Keratinocyte (primary cell): ENCODE results near the gene HTT-AS. TPM values are rescaled to one million over a fixed set of nuclear protein-coding genes. Genes with fewer than 3 reads are reported as not detected.

Experiments
- DNase-seq: peaks from one replicate; pipeline ENCODE4 v3.0.0-alpha.2; 2011; ENCODE audit warnings: low read depth, missing footprints, low spot score
- FAIRE-seq: peaks from 2 replicates; lab custom pipeline; 2011; peaks lifted over from hg19 to GRCh38; lab: Jason Lieb, UNC
- H2AFZ ChIP-seq: 2 replicates; pipeline ENCODE4 v1.6.0; 2012; ENCODE audit warnings: low read length, control low read depth, inconsistent platforms; ENCODE audit not compliant: control insufficient read depth
- H3K27ac ChIP-seq: 2 replicates; pipeline ENCODE4 v1.5.1; 2011; ENCODE audit warnings: low read length; ENCODE audit not compliant: control insufficient read depth, insufficient read depth
- H3K27me3 ChIP-seq: 3 replicates; pipeline ENCODE4 v1.6.0; 2011; ENCODE audit warnings: low read length; ENCODE audit not compliant: control insufficient read depth, insufficient read depth; ENCODE audit errors: extremely low read depth
- H3K36me3 ChIP-seq, 2 experiments: 2 replicates in 1 of 2; 3 replicates in 1 of 2; pipeline ENCODE4 v1.5.1; 2011; ENCODE audit warnings: low read length in 2 of 2, mild to moderate bottlenecking in 1 of 2; ENCODE audit not compliant: control insufficient read depth in 2 of 2, insufficient read depth in 2 of 2; ENCODE audit errors: extremely low read depth in 1 of 2
- H3K4me1 ChIP-seq: 3 replicates; pipeline ENCODE4 v1.5.1; 2011; ENCODE audit warnings: low read length; ENCODE audit not compliant: control insufficient read depth, insufficient read depth; ENCODE audit errors: extremely low read depth
- H3K4me2 ChIP-seq: 3 replicates; pipeline ENCODE4 v1.6.0; 2011; ENCODE audit warnings: low read depth, low read length; ENCODE audit not compliant: control insufficient read depth, insufficient read depth; ENCODE audit errors: extremely low read depth
- H3K4me3 ChIP-seq, 3 experiments: fragments of 200-600 bp in 1 of 3; sonication (generic) in 1 of 3; 2 replicates in 2 of 3; 3 replicates in 1 of 3; pipeline ENCODE4 v1.5.1; 2011 to 2016; ENCODE audit warnings: low read length in 3 of 3, mild to moderate bottlenecking in 3 of 3, control low read depth in 2 of 3, inconsistent platforms in 1 of 3, low read depth in 1 of 3, mixed read lengths in 1 of 3, mixed run types in 1 of 3, moderate library complexity in 1 of 3; ENCODE audit not compliant: control insufficient read depth in 2 of 3, insufficient read depth in 2 of 3; ENCODE audit errors: extremely low read depth in 1 of 3
- H3K79me2 ChIP-seq: 2 replicates; pipeline ENCODE4 v1.6.0; 2012; ENCODE audit warnings: low read length; ENCODE audit not compliant: control insufficient read depth, insufficient read depth
- H3K9ac ChIP-seq: 3 replicates; pipeline ENCODE4 v1.6.0; 2011; ENCODE audit warnings: low read length; ENCODE audit not compliant: control insufficient read depth, insufficient read depth; ENCODE audit errors: extremely low read depth
- H3K9me1 ChIP-seq: 3 replicates; pipeline ENCODE4 v1.6.0; 2011; ENCODE audit warnings: low read length; ENCODE audit not compliant: control insufficient read depth, insufficient read depth; ENCODE audit errors: extremely low read depth
- H3K9me3 ChIP-seq: 2 replicates; pipeline ENCODE4 v1.5.1; 2012; ENCODE audit warnings: low read depth, low read length; ENCODE audit not compliant: control insufficient read depth
- H4K20me1 ChIP-seq: 3 replicates; pipeline ENCODE4 v1.6.0; 2011; ENCODE audit warnings: low read length; ENCODE audit not compliant: control insufficient read depth, insufficient read depth; ENCODE audit errors: extremely low read depth
- EZH2 ChIP-seq: IDR thresholded peaks from one replicate; pipeline ENCODE4 v1.6.1; 2012; ENCODE audit warnings: inconsistent platforms, mild to moderate bottlenecking, low read length, moderate library complexity
- dilution Hi-C: fragments of 300-500 bp; cut with MboI; formaldehyde crosslinking; loops from one replicate; pipeline ENCODE4 v1.7.0; 2020; ENCODE audit warnings: low sequenced_read_pairs; ENCODE audit not compliant: extremely low pct_ligation_motif_present
- polyA minus RNA-seq, 3 experiments: library from RNA; depleted of rRNA, polyadenylated mRNA; stranded (reverse); fragments of >200 nt; gene quantifications; 1 replicate in 1 of 3; 2 replicates in 1 of 3; 3 replicates in 1 of 3; pipeline ENCODE4 v1.2.3, GENCODE V29; 2011
- polyA plus RNA-seq, 5 experiments: library from polyadenylated mRNA; depleted of rRNA in 3 of 5; stranded (reverse) in 3 of 5; stranded (forward) in 1 of 5; unstranded in 1 of 5; fragments of >200 nt; gene quantifications; 1 replicate in 1 of 5; 2 replicates in 3 of 5; 3 replicates in 1 of 5; pipeline versions ENCODE4 v1.2.1 to v1.2.3, GENCODE V29; 2011 to 2012; ENCODE audit warnings: missing spikeins in 2 of 5, low read depth in 1 of 5, low replicate concordance in 1 of 5
- TF ChIP-seq, protein P1 (sequence below), 3 experiments: IDR thresholded peaks in 1 of 3; conservative IDR thresholded peaks in 1 of 3; optimal IDR thresholded peaks in 1 of 3; 2 replicates in 2 of 3; 3 replicates in 1 of 3; pipeline versions ENCODE3 to v1.5.1; 2011; ENCODE audit warnings: low read length in 3 of 3, mild to moderate bottlenecking in 3 of 3, moderate library complexity in 2 of 3, control low read depth in 1 of 3, inconsistent platforms in 1 of 3; ENCODE audit not compliant: insufficient read depth in 2 of 3; ENCODE audit errors: extremely low read depth in 1 of 3

Gene HTT-AS
- polyA plus RNA-seq (not detected in 3 replicates), polyA minus RNA-seq (not detected in 3 replicates)
- not detected for polyA plus RNA-seq (2011; ENCODE audit: low read depth)
- polyA plus RNA-seq (2011; cell fraction: cytosol; rRNA removed) = not detected in 2 replicates
- not detected in 2 replicates for polyA plus RNA-seq (2011; cell fraction: nucleus; rRNA removed)
- not detected in 2 replicates for polyA plus RNA-seq (2012; ENCODE audit: low replicate concordance)
- polyA minus RNA-seq (2011; cell fraction: cytosol; rRNA and poly(A)+ RNA removed) = not detected
- polyA minus RNA-seq (2011; cell fraction: nucleus; rRNA and poly(A)+ RNA removed) = not detected in 2 replicates

DNA sequence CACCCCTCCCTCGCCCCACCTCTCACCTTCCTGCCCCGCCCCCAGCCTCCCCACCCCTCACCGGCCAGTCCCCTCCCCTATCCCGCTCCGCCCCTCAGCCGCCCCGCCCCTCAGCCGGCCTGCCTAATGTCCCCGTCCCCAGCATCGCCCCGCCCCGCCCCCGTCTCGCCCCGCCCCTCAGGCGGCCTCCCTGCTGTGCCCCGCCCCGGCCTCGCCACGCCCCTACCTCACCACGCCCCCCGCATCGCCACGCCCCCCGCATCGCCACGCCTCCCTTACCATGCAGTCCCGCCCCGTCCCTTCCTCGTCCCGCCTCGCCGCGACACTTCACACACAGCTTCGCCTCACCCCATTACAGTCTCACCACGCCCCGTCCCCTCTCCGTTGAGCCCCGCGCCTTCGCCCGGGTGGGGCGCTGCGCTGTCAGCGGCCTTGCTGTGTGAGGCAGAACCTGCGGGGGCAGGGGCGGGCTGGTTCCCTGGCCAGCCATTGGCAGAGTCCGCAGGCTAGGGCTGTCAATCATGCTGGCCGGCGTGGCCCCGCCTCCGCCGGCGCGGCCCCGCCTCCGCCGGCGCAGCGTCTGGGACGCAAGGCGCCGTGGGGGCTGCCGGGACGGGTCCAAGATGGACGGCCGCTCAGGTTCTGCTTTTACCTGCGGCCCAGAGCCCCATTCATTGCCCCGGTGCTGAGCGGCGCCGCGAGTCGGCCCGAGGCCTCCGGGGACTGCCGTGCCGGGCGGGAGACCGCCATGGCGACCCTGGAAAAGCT, at the start of gene HTT-AS, which contains the start of gene HTT:
HTT-AS (minus strand) TSS at position 461 of the 768 bp plus-strand sequence.
HTT (plus strand) TSS at position 604 of the 768 bp plus-strand sequence; CDS start at position 749, 145 bp downstream.
- Histone ChIP-seq H3K9ac (peak within 1 kb of the TSS; percentile 95), H3K27me3 (no peaks in the 10 kb centered on the region), H3K79me2 (peaks cover 39% of the 10 kb centered on the region), H2AFZ (peak within 1 kb of the TSS; percentile 99), H3K36me3 (no peaks in the 10 kb centered on the region), H4K20me1 (no peaks in the 10 kb centered on the region), H3K9me3 (no peaks in the 10 kb centered on the region), H3K4me3 (peak within 1 kb of the TSS; percentile 76 to 84 (median 83)), H3K9me1 (no peaks in the 10 kb centered on the region), H3K4me2 (peak within 1 kb of the TSS; percentile 96), H3K27ac (peak within 1 kb of the TSS; percentile 86), H3K4me1 (peaks cover 8% of the 10 kb centered on the region)
- FAIRE-seq (no peak), DNase-seq (peak; percentile 54)
- dilution Hi-C loops = no loop called here
- TF ChIP-seq, protein P1, sequence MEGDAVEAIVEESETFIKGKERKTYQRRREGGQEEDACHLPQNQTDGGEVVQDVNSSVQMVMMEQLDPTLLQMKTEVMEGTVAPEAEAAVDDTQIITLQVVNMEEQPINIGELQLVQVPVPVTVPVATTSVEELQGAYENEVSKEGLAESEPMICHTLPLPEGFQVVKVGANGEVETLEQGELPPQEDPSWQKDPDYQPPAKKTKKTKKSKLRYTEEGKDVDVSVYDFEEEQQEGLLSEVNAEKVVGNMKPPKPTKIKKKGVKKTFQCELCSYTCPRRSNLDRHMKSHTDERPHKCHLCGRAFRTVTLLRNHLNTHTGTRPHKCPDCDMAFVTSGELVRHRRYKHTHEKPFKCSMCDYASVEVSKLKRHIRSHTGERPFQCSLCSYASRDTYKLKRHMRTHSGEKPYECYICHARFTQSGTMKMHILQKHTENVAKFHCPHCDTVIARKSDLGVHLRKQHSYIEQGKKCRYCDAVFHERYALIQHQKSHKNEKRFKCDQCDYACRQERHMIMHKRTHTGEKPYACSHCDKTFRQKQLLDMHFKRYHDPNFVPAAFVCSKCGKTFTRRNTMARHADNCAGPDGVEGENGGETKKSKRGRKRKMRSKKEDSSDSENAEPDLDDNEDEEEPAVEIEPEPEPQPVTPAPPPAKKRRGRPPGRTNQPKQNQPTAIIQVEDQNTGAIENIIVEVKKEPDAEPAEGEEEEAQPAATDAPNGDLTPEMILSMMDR (optimal IDR thresholded peaks at IDR 0.05 in 1 of 3, IDR thresholded peaks at IDR 0.05 in 1 of 3, conservative IDR thresholded peaks at IDR 0.05 in 1 of 3; ENCODE audit: extremely low read depth in 1 of 3, insufficient read depth in 2 of 3, low read length in 3 of 3) = peak in 2 of 3 experiments; percentile 2 to 17
- TF ChIP-seq EZH2 = no peak

DNA sequence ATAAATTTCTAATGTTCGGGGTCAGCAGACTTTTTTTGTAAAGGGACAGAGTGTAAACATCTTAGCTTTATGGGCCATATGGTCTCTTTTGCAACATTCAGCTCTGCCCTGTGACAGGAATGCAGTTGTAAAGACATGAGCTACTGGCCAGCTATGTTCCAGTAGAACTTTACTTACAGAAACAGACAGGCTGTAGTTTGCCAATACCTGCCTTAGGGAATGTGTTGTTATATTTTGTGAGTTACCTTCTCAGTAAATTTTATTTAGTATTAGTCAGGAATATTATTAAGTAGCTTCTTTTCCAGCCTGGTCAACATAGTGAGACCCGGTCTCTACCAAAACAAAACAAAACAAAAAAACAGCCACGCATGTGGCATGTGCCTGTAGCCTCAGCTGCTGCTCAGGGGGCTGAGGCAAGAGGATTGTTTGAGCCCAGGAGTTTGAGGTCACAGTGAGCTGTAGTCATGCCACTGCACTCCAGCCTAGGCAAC, 48.9 kb upstream of the HTT-AS start:
- H3K4me1 ChIP-seq = no peaks in the 10 kb centered on the region
- H3K27me3 ChIP-seq = no peaks in the 10 kb centered on the region
- no peaks in the 10 kb centered on the region for H4K20me1 ChIP-seq
- H3K27ac ChIP-seq = no peak overlapping the region
- no peak for TF ChIP-seq EZH2
- TF ChIP-seq, protein P1 (optimal IDR thresholded peaks at IDR 0.05 in 1 of 3, IDR thresholded peaks at IDR 0.05 in 1 of 3, conservative IDR thresholded peaks at IDR 0.05 in 1 of 3; ENCODE audit: extremely low read depth in 1 of 3, insufficient read depth in 2 of 3, low read length in 3 of 3) = no peak
- H3K4me2 ChIP-seq = no peak overlapping the region
- peaks cover 18 to 19% of the 10 kb centered on the region in 2 experiments for H3K36me3 ChIP-seq
- no peaks in the 10 kb centered on the region for H3K79me2 ChIP-seq
- H3K9me3 ChIP-seq = no peaks in the 10 kb centered on the region
- FAIRE-seq (no peak), DNase-seq (no peak)
- no peak overlapping the region for H3K4me3 ChIP-seq
- dilution Hi-C loops = no loop called here
- no peak overlapping the region for H3K9ac ChIP-seq
- no peak overlapping the region for H2AFZ ChIP-seq
- H3K9me1 ChIP-seq = no peaks in the 10 kb centered on the region
